ENCODE data around the gene DMKN. TPM values are rescaled to one million over a fixed set of nuclear protein-coding genes. Genes with fewer than 3 reads are reported as not detected.
A peak's percentile ranks its signal among the peaks of the same experiment; 100 is the strongest.

The DMKN gene
- total and polyA plus RNA-seq, 2 of the 8 experiments (the other 6 are each of a cell fraction or from before 2014, with no cell fraction given), result 290 to 330 TPM

- TF ChIP-seq ZNF274 (IDR thresholded peaks at IDR 0.05; ENCODE audit: borderline replicate concordance, extremely low read depth, low read length) (no peak), JUND (IDR thresholded peaks at IDR 0.05; ENCODE audit: low read length) (no peak), GTF2F1 (IDR thresholded peaks at IDR 0.05; ENCODE audit: borderline replicate concordance, low read depth, low read length) (no peak), MAFK (IDR thresholded peaks at IDR 0.05; ENCODE audit: low read depth, low read length) (no peak), POU5F1 (IDR thresholded peaks at IDR 0.05; ENCODE audit: low read depth, low read length) (no peak), EZH2 (IDR thresholded peaks at IDR 0.05; ENCODE audit: low read depth, low read length, severe bottlenecking) (no peak), SIRT6 (IDR thresholded peaks at IDR 0.05; ENCODE audit: low read length) (no peak), CTBP2 (IDR thresholded peaks at IDR 0.05; ENCODE audit: borderline replicate concordance, insufficient read depth, insufficient read length, low read length) (peak; percentile 63), HDAC6 (IDR thresholded peaks at IDR 0.05; ENCODE audit: low read depth, low read length) (no peak), RXRA (IDR thresholded peaks at IDR 0.05; ENCODE audit: insufficient read depth, low read depth, low read length) (no peak), TCF12 (IDR thresholded peaks at IDR 0.05; ENCODE audit: low read depth, low read length) (no peak), TBP (IDR thresholded peaks at IDR 0.05; ENCODE audit: low read depth, low read length) (peak; percentile 79; the same call in 1 of the 2 replicates), CTCF (IDR thresholded peaks at IDR 0.05; ENCODE audit: control extremely low read depth in 1 of 3, insufficient read depth in 1 of 3, low read depth in 1 of 3, low read length in 3 of 3) (no peak), RNF2 (IDR thresholded peaks at IDR 0.05; ENCODE audit: borderline replicate concordance, low read depth, low read length, missing control alignments, poor library complexity, severe bottlenecking) (no peak), SIN3A (conservative IDR thresholded peaks at IDR 0.05 in 1 of 2, IDR thresholded peaks at IDR 0.05 in 1 of 2; ENCODE audit: low read depth in 1 of 2, low read length in 2 of 2) (peak; percentile 67 to 92; a peak in 2 of 4 replicates), KDM5A (IDR thresholded peaks at IDR 0.05; ENCODE audit: low read length) (peak; percentile 71; the same call in 1 of the 2 replicates), CHD2 (IDR thresholded peaks at IDR 0.05; ENCODE audit: low read length) (no peak), SP4 (IDR thresholded peaks at IDR 0.05; ENCODE audit: low read length) (no peak), JUN (IDR thresholded peaks at IDR 0.05; ENCODE audit: low read depth, low read length) (no peak), SAP30 (IDR thresholded peaks at IDR 0.05; ENCODE audit: insufficient read depth, insufficient replicate concordance, low read length) (no peak), EP300 (IDR thresholded peaks at IDR 0.05; ENCODE audit: borderline replicate concordance in 1 of 2, low read depth in 2 of 2, low read length in 2 of 2) (no peak)
These were observed 31.8 kb upstream of the DMKN start, which contains the start of gene TMEM147 (continued) for GRCh38 chr19:35545001-35545854.

Measured in H1 (cell line).